ENCODE results near the gene ZNF697.

The ZNF697 gene

GRCh38 chr1:119674111-119674526 is 26.1 kb upstream of the ZNF697 start:
- Histone ChIP-seq H3K18ac (ENCODE audit: low read length) (peak overlapping the region; percentile 80), H3K36me3 (ENCODE audit: control insufficient read depth, insufficient read depth, low read length) (no peaks in the 10 kb centered on the region), H3K23ac (ENCODE audit: low read length) (no peak overlapping the region), H3K56ac (ENCODE audit: low read length) (peak overlapping the region; percentile 37), H3K4ac (ENCODE audit: low read depth, low read length) (peak overlapping the region; percentile 36), H3K4me2 (ENCODE audit: low read length) (no peak overlapping the region), H3K4me3 (ENCODE audit: low read length) (no peak overlapping the region), H3K27me3 (ENCODE audit: insufficient read depth, low read length, poor library complexity) (no peaks in the 10 kb centered on the region), H4K8ac (ENCODE audit: low read depth, low read length) (no peak overlapping the region), H3K79me1 (ENCODE audit: low read length) (no peaks in the 10 kb centered on the region), H4K5ac (ENCODE audit: low read length) (peak overlapping the region; percentile 21), H3K9ac (ENCODE audit: low read length) (no peak overlapping the region), H2BK5ac (ENCODE audit: low read length) (peak overlapping the region; percentile 46), H2BK120ac (ENCODE audit: low read depth, low read length) (peak overlapping the region; percentile 93), H2BK15ac (replicated peaks; ENCODE audit: low read depth) (peak overlapping the region; percentile 64), H3K4me1 (ENCODE audit: control insufficient read depth, low read depth, low read length) (peaks cover 11% of the 10 kb centered on the region), H3K27ac (ENCODE audit: low read depth, low read length) (peak overlapping the region; percentile 60), H3K79me2 (ENCODE audit: control insufficient read depth, insufficient read depth, low read length) (no peaks in the 10 kb centered on the region), H2AK5ac (ENCODE audit: low read length) (no peak overlapping the region)
- WGBS (ENCODE audit: extremely low coverage, insufficient coverage, low lambda C conversion rate), result no CpG with 5 or more reads among the region's 4 CpGs
- peak; percentile 76 for DNase-seq

GRCh38 chr1:119673171-119673940 is 25.3 kb upstream of the ZNF697 start:
- peak overlapping the region; percentile 27 for H3K56ac ChIP-seq (ENCODE audit: low read length)
- peak overlapping the region; percentile 80 for H3K18ac ChIP-seq (ENCODE audit: low read length)
- no peaks in the 10 kb centered on the region for H3K79me2 ChIP-seq (ENCODE audit: control insufficient read depth, insufficient read depth, low read length)
- H2BK120ac ChIP-seq (ENCODE audit: low read depth, low read length), result peak overlapping the region; percentile 93
- WGBS (ENCODE audit: extremely low coverage, insufficient coverage, low lambda C conversion rate), result no CpG with 5 or more reads among the region's 4 CpGs
- H4K5ac ChIP-seq (ENCODE audit: low read length), result no peak overlapping the region
- DNase-seq, result peak; percentile 56
- peak overlapping the region; percentile 60 for H3K27ac ChIP-seq (ENCODE audit: low read depth, low read length)
- H3K36me3 ChIP-seq (ENCODE audit: control insufficient read depth, insufficient read depth, low read length), result no peaks in the 10 kb centered on the region
- no peak overlapping the region for H3K4me3 ChIP-seq (ENCODE audit: low read length)
- H3K4me1 ChIP-seq (ENCODE audit: control insufficient read depth, low read depth, low read length), result peaks cover 9% of the 10 kb centered on the region
- H2BK5ac ChIP-seq (ENCODE audit: low read length), result peak overlapping the region; percentile 75
- H3K4ac ChIP-seq (ENCODE audit: low read depth, low read length), result no peak overlapping the region
- no peak overlapping the region for H3K23ac ChIP-seq (ENCODE audit: low read length)
- H2BK15ac ChIP-seq (replicated peaks; ENCODE audit: low read depth), result peak overlapping the region; percentile 74
- no peak overlapping the region for H3K4me2 ChIP-seq (ENCODE audit: low read length)
- H2AK5ac ChIP-seq (ENCODE audit: low read length), result no peak overlapping the region
- no peak overlapping the region for H3K9ac ChIP-seq (ENCODE audit: low read length)
- H3K79me1 ChIP-seq (ENCODE audit: low read length), result no peaks in the 10 kb centered on the region
- no peaks in the 10 kb centered on the region for H3K27me3 ChIP-seq (ENCODE audit: insufficient read depth, low read length, poor library complexity)
- H4K8ac ChIP-seq (ENCODE audit: low read depth, low read length), result no peak overlapping the region

- no peak overlapping the region for H4K8ac ChIP-seq (ENCODE audit: low read depth, low read length)
- no peak overlapping the region for H3K56ac ChIP-seq (ENCODE audit: low read length)
- H3K79me2 ChIP-seq (ENCODE audit: control insufficient read depth, insufficient read depth, low read length), result no peaks in the 10 kb centered on the region
- H3K4ac ChIP-seq (ENCODE audit: low read depth, low read length), result no peak overlapping the region
- no peak overlapping the region for H4K5ac ChIP-seq (ENCODE audit: low read length)
- H3K4me2 ChIP-seq (ENCODE audit: low read length), result no peak overlapping the region
- H3K27me3 ChIP-seq (ENCODE audit: insufficient read depth, low read length, poor library complexity), result no peaks in the 10 kb centered on the region
- H2BK120ac ChIP-seq (ENCODE audit: low read depth, low read length), result no peak overlapping the region
- no peak overlapping the region for H2BK5ac ChIP-seq (ENCODE audit: low read length)
- no peak overlapping the region for H3K4me3 ChIP-seq (ENCODE audit: low read length)
- H3K36me3 ChIP-seq (ENCODE audit: control insufficient read depth, insufficient read depth, low read length), result no peaks in the 10 kb centered on the region
- no peak for DNase-seq
- H3K9ac ChIP-seq (ENCODE audit: low read length), result no peak overlapping the region
- H3K79me1 ChIP-seq (ENCODE audit: low read length), result no peaks in the 10 kb centered on the region
- H2BK15ac ChIP-seq (replicated peaks; ENCODE audit: low read depth), result no peak overlapping the region
- H3K23ac ChIP-seq (ENCODE audit: low read length), result no peak overlapping the region
- no CpG with 5 or more reads among the region's 2 CpGs for WGBS (ENCODE audit: extremely low coverage, insufficient coverage, low lambda C conversion rate)
- peaks cover 9% of the 10 kb centered on the region for H3K4me1 ChIP-seq (ENCODE audit: control insufficient read depth, low read depth, low read length)
- no peak overlapping the region for H3K27ac ChIP-seq (ENCODE audit: low read depth, low read length)
- no peak overlapping the region for H3K18ac ChIP-seq (ENCODE audit: low read length)
- H2AK5ac ChIP-seq (ENCODE audit: low read length), result no peak overlapping the region
These were observed 22.8 kb upstream of the ZNF697 start for GRCh38 chr1:119670898-119671297.

GRCh38 chr1:119667173-119667572 is 19.1 kb upstream of the ZNF697 start:
- no peak overlapping the region for H3K27ac ChIP-seq (ENCODE audit: low read depth, low read length)
- H3K79me1 ChIP-seq (ENCODE audit: low read length), result no peaks in the 10 kb centered on the region
- WGBS (ENCODE audit: extremely low coverage, insufficient coverage, low lambda C conversion rate), result no CpG with 5 or more reads among the region's 6 CpGs
- no peak overlapping the region for H4K8ac ChIP-seq (ENCODE audit: low read depth, low read length)
- H3K79me2 ChIP-seq (ENCODE audit: control insufficient read depth, insufficient read depth, low read length), result no peaks in the 10 kb centered on the region
- no peak overlapping the region for H3K56ac ChIP-seq (ENCODE audit: low read length)
- no peak overlapping the region for H2BK15ac ChIP-seq (replicated peaks; ENCODE audit: low read depth)
- H3K9ac ChIP-seq (ENCODE audit: low read length), result no peak overlapping the region
- no peak overlapping the region for H3K4ac ChIP-seq (ENCODE audit: low read depth, low read length)
- no peak overlapping the region for H3K4me2 ChIP-seq (ENCODE audit: low read length)
- peaks cover 1% of the 10 kb centered on the region for H3K4me1 ChIP-seq (ENCODE audit: control insufficient read depth, low read depth, low read length)
- H2BK120ac ChIP-seq (ENCODE audit: low read depth, low read length), result no peak overlapping the region
- H3K18ac ChIP-seq (ENCODE audit: low read length), result no peak overlapping the region
- H3K27me3 ChIP-seq (ENCODE audit: insufficient read depth, low read length, poor library complexity), result no peaks in the 10 kb centered on the region
- H2BK5ac ChIP-seq (ENCODE audit: low read length), result no peak overlapping the region
- no peak overlapping the region for H4K5ac ChIP-seq (ENCODE audit: low read length)
- no peak overlapping the region for H2AK5ac ChIP-seq (ENCODE audit: low read length)
- no peak for DNase-seq
- H3K4me3 ChIP-seq (ENCODE audit: low read length), result no peak overlapping the region
- H3K36me3 ChIP-seq (ENCODE audit: control insufficient read depth, insufficient read depth, low read length), result no peaks in the 10 kb centered on the region
- no peak overlapping the region for H3K23ac ChIP-seq (ENCODE audit: low read length)

GRCh38 chr1:119664067-119664466 is 16.0 kb upstream of the ZNF697 start:
- Histone ChIP-seq H3K18ac (ENCODE audit: low read length) (no peak overlapping the region), H2BK15ac (replicated peaks; ENCODE audit: low read depth) (no peak overlapping the region), H3K4ac (ENCODE audit: low read depth, low read length) (no peak overlapping the region), H3K27ac (ENCODE audit: low read depth, low read length) (no peak overlapping the region), H3K27me3 (ENCODE audit: insufficient read depth, low read length, poor library complexity) (no peaks in the 10 kb centered on the region), H2AK5ac (ENCODE audit: low read length) (no peak overlapping the region), H3K79me2 (ENCODE audit: control insufficient read depth, insufficient read depth, low read length) (no peaks in the 10 kb centered on the region), H4K8ac (ENCODE audit: low read depth, low read length) (no peak overlapping the region), H3K23ac (ENCODE audit: low read length) (no peak overlapping the region), H3K4me1 (ENCODE audit: control insufficient read depth, low read depth, low read length) (peaks cover 16% of the 10 kb centered on the region), H3K4me3 (ENCODE audit: low read length) (no peak overlapping the region), H4K5ac (ENCODE audit: low read length) (no peak overlapping the region), H2BK120ac (ENCODE audit: low read depth, low read length) (no peak overlapping the region), H3K9ac (ENCODE audit: low read length) (no peak overlapping the region), H3K36me3 (ENCODE audit: control insufficient read depth, insufficient read depth, low read length) (no peaks in the 10 kb centered on the region), H2BK5ac (ENCODE audit: low read length) (no peak overlapping the region), H3K4me2 (ENCODE audit: low read length) (no peak overlapping the region), H3K56ac (ENCODE audit: low read length) (no peak overlapping the region), H3K79me1 (ENCODE audit: low read length) (no peaks in the 10 kb centered on the region)
- no CpG with 5 or more reads among the region's 5 CpGs for WGBS (ENCODE audit: extremely low coverage, insufficient coverage, low lambda C conversion rate)
- DNase-seq, result no peak

GRCh38 chr1:119662034-119662437 is 14.0 kb upstream of the ZNF697 start:
- no peak overlapping the region for H2BK15ac ChIP-seq (replicated peaks; ENCODE audit: low read depth)
- no peak for DNase-seq

More at GRCh38 chr1:119662034-119662437, 14.0 kb upstream of the ZNF697 start:
- H3K27me3 ChIP-seq (ENCODE audit: insufficient read depth, low read length, poor library complexity), result no peaks in the 10 kb centered on the region
- H3K4ac ChIP-seq (ENCODE audit: low read depth, low read length), result no peak overlapping the region
- no peak overlapping the region for H3K18ac ChIP-seq (ENCODE audit: low read length)
- no peak overlapping the region for H3K4me3 ChIP-seq (ENCODE audit: low read length)
- WGBS (ENCODE audit: extremely low coverage, insufficient coverage, low lambda C conversion rate), result no CpG with 5 or more reads among the region's 3 CpGs
- H2BK120ac ChIP-seq (ENCODE audit: low read depth, low read length), result no peak overlapping the region
- no peaks in the 10 kb centered on the region for H3K79me2 ChIP-seq (ENCODE audit: control insufficient read depth, insufficient read depth, low read length)
- H3K27ac ChIP-seq (ENCODE audit: low read depth, low read length), result no peak overlapping the region
- H4K8ac ChIP-seq (ENCODE audit: low read depth, low read length), result no peak overlapping the region
- no peak overlapping the region for H2AK5ac ChIP-seq (ENCODE audit: low read length)
- no peaks in the 10 kb centered on the region for H3K79me1 ChIP-seq (ENCODE audit: low read length)
- H3K9ac ChIP-seq (ENCODE audit: low read length), result no peak overlapping the region
- no peak overlapping the region for H2BK5ac ChIP-seq (ENCODE audit: low read length)
- no peaks in the 10 kb centered on the region for H3K36me3 ChIP-seq (ENCODE audit: control insufficient read depth, insufficient read depth, low read length)
- H3K56ac ChIP-seq (ENCODE audit: low read length), result no peak overlapping the region
- peaks cover 16% of the 10 kb centered on the region for H3K4me1 ChIP-seq (ENCODE audit: control insufficient read depth, low read depth, low read length)
- H3K23ac ChIP-seq (ENCODE audit: low read length), result no peak overlapping the region
- H3K4me2 ChIP-seq (ENCODE audit: low read length), result no peak overlapping the region
- no peak overlapping the region for H4K5ac ChIP-seq (ENCODE audit: low read length)
